ENCODE data around the gene HCFC1.

HCFC1 gene

GRCh38 chrX:153937056-153937455, 34.6 kb downstream of the HCFC1 start:
- no peak for DNase-seq

GRCh38 chrX:153935326-153935851, 36.2 kb downstream of the HCFC1 start:
- DNase-seq = no peak

- peak; percentile 38 to 71 for DNase-seq
These were observed 36.8 kb downstream of the HCFC1 start, which contains the start of gene NAA10 for GRCh38 chrX:153934762-153935325. NAA10 (minus strand) TSS chrX:153935037; CDS start chrX:153934904, 133 bp downstream.

- DNase-seq = no peak
These were observed 37.4 kb downstream of the HCFC1 start for GRCh38 chrX:153934148-153934761.

GRCh38 chrX:153933748-153934147, 37.9 kb downstream of the HCFC1 start:
- no peak for DNase-seq

DNA sequence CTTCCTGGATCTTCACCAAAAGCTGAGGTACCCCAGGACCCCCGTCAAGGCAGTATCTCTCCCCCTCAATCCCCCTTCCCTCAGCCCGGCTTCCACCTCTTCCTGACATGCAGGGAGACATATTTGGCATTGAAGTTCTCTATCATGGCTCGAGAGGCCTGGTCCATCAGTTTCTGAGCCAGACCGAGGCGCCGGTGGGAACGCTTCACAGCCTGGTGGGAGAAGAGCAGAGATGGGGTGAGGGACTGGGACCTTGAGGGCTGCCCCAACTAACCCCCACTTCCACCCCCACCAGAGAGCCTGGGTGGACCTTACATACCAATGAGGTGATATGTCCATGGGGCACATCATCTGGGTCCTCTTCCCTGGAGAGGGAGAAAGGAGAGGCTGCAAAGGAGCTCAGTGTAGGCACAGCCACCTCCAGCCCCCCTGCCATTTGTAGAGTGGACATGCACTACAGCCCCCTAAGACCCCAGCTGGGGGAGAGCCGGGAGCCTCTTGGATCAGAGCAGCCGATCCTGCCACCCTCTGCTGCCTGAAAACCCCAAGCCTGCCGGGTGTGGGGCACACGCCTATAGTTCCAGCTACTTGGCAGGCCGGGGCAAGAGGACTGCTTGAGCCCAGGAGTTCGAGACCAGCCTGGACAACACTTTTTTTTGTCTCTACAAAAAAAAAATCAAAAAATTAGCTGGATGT, 39.2 kb downstream of the HCFC1 start:
- DNase-seq = no peak

- DNase-seq = no peak
These were observed 39.9 kb downstream of the HCFC1 start for GRCh38 chrX:153931748-153932147.

- no peak for DNase-seq
These were observed 40.5 kb downstream of the HCFC1 start for GRCh38 chrX:153931151-153931550.

DNA sequence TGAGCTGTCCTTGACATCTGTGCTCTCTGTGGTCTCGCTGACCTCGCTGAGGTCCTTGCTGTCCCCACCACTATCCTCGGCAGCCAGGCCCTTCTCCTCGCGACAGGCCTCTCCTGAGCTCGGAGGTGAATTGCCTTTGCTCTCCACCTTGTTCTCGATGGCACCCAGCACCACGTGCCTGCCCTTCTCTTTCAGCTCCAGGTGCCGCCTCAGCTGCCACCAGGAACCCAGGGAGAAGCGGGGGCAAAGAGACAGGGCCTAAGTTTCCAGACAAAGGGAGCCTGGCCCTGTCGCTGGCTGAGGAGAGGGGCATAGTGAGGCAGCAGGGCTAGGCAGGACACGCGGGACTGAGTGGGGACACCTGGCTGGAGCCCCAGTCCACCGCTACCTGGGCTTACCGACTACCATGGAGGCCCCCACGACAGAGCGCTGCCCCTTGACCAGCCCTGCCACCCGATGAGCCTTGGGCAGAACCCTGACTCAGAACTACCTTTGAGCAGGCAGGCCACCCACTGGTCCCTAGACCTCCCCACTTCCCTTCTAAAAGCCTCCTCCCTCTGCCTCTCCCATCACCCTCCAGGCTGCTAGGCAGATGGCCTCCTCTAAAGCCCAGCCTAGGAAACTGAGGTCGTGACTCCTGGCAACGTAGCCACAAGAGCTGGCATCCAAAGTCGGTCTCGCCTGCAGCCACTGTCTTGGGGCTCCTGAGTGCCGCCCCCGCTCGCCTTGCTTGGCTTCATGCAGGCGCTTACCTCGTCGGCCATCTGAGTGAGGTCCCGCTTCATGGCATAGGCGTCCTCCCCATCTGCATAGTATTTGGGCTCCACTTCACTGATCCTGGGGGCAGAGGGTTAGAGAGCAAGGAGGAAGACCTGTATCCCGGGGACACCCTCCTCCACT, 41.4 kb downstream of the HCFC1 start:
- no peak for DNase-seq

GRCh38 chrX:153929576-153929975, 42.0 kb downstream of the HCFC1 start:
- DNase-seq = no peak

- DNase-seq = no peak
These were observed 42.8 kb downstream of the HCFC1 start for GRCh38 chrX:153928846-153929245.

GRCh38 chrX:153927922-153928760, 43.5 kb downstream of the HCFC1 start:
- peak; percentile 88 to 93 for DNase-seq

- no peak for DNase-seq
These were observed 44.0 kb downstream of the HCFC1 start for GRCh38 chrX:153927672-153927921.

DNA sequence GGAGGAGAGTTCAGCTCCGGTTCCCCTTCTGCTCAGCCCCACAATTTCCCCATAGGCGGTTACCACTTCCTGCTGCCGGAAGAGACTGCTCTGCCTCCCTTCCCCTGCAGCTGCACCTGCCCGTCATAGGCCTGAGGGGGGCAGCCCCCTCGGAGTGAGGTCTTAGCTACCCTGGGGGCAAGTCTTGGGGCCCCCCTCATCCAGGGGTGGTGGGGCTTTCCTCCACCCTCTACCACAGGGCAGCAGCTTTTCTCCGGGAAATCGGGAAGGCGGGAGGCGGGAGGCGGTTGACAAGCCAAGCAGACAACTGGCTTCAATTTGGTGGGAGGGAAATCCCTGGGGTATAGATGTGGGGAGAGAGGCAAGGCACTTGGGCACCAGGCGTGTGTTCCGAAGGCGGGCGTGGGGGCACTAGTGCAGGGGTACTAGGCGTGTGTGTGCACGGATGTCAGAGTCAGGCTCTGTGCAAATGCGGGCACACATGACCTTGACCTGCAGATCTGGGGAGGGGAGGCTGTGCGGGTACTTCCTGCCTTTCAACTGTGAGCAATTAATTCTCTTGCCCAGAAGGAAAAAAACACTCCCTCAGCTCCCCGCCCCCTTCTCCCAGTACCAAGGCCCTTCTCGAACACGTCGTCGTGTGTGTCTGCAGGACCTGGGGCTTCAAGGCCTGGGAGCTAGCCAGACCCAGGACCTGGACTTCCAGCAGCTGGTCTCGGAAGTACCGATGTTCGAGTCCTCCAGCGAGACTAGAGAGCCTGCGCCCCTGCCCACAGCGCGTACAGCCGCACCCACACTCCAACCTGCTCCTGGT, 44.6 kb downstream of the HCFC1 start:
- peak; percentile 30 to 65 for DNase-seq

- peak in 1 of 2 experiments; percentile 40 for DNase-seq
These were observed 45.1 kb downstream of the HCFC1 start for GRCh38 chrX:153926552-153926857.

GRCh38 chrX:153925739-153926551, 45.7 kb downstream of the HCFC1 start, which contains the start of gene ARHGAP4:
ARHGAP4 (minus strand) TSS chrX:153926264; CDS start chrX:153926202, 62 bp downstream.
- DNase-seq = no peak

DNA sequence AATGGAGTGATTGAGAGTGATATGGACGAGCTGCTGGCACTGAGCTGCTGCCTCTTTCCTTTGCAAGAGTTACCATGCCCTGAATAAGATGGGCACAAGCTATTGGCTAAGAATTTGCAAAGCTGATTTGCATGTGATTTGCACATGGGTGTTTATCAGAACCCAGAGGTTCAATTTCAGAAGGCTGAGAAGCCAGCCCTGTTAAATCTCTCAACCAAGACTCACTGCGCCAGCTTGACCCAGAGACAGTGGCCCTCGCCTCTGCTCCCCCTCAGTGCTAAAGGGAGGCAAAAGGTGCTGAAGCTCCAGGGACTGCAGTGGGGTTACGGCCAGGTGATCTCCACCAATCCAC, 46.3 kb downstream of the HCFC1 start:
- no peak for DNase-seq

DNA sequence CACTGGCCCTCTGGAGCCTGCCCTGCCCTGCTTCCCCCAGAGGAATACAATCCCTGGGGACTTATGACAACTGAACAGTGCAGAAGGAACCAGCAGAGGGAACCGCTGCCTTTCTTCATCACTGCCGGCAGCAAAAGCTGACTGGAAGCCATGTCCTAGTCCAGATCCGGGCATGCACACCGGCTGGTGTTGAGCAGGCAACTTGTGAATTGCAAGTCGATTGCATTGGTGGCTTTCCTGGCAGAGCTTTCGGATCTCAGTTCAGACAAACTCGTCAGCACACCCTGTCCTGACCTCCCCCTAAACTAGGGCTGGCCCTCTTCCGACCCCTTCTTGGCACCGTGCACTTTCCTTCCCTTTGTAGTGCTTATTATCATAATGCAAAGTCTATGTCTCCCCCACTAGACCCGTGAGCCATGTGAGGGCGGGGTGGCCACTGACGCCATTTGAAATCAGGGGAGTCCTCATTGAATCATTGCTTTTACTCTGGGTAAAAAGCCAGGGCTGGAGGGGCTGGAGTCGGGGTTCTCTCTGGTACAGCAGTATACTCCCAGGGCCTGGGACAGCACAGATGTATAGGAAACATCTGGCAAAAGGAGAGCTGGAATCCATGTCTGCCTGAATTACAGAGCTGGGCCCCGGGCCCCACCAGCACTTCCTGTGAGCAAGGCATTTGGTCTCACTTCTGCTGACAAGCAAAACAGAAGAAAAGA, 47.3 kb downstream of the HCFC1 start:
- DNase-seq = peak; percentile 12 to 45

- peak; percentile 29 to 56 for DNase-seq
These were observed 48.4 kb downstream of the HCFC1 start for GRCh38 chrX:153922932-153923857.
